Measurements from ENCODE around the gene SPOCD1.

Gene SPOCD1

GRCh38 chr1:31801458-31801857 is 14.4 kb downstream of the SPOCD1 start:
- DNase-seq (ENCODE audit: low read depth), result no peak
- no peak for TF ChIP-seq CTCF (IDR thresholded peaks at IDR 0.05; ENCODE audit: low read length, missing control alignments)
- no peak overlapping the region for H3K4me3 ChIP-seq (replicated peaks; ENCODE audit: low read depth, low read length)

GRCh38 chr1:31800674-31800967 is 15.2 kb downstream of the SPOCD1 start:
- TF ChIP-seq CTCF (IDR thresholded peaks at IDR 0.05; ENCODE audit: low read length, missing control alignments), result no peak
- no peak overlapping the region for H3K4me3 ChIP-seq (replicated peaks; ENCODE audit: low read depth, low read length)
- DNase-seq (ENCODE audit: low read depth), result no peak

- no peak for DNase-seq (ENCODE audit: low read depth)
- no peak for TF ChIP-seq CTCF (IDR thresholded peaks at IDR 0.05; ENCODE audit: low read length, missing control alignments)
- H3K4me3 ChIP-seq (replicated peaks; ENCODE audit: low read depth, low read length), result no peak overlapping the region
These were observed 15.7 kb downstream of the SPOCD1 start for GRCh38 chr1:31799895-31800673.

GRCh38 chr1:31799196-31799894 is 16.5 kb downstream of the SPOCD1 start:
- DNase-seq (ENCODE audit: low read depth), result no peak
- TF ChIP-seq CTCF (IDR thresholded peaks at IDR 0.05; ENCODE audit: low read length, missing control alignments), result no peak
- no peak overlapping the region for H3K4me3 ChIP-seq (replicated peaks; ENCODE audit: low read depth, low read length)

GRCh38 chr1:31798433-31799195 is 17.2 kb downstream of the SPOCD1 start:
- peak overlapping the region; percentile 51 for H3K4me3 ChIP-seq (replicated peaks; ENCODE audit: low read depth, low read length)
- DNase-seq (ENCODE audit: low read depth), result peak; percentile 75
- TF ChIP-seq CTCF (IDR thresholded peaks at IDR 0.05; ENCODE audit: low read length, missing control alignments), result no peak

- no peak for DNase-seq (ENCODE audit: low read depth)
- TF ChIP-seq CTCF (IDR thresholded peaks at IDR 0.05; ENCODE audit: low read length, missing control alignments), result no peak
These were observed 17.8 kb downstream of the SPOCD1 start for GRCh38 chr1:31798086-31798432.

More at GRCh38 chr1:31798086-31798432, 17.8 kb downstream of the SPOCD1 start:
- peak overlapping the region; percentile 51 for H3K4me3 ChIP-seq (replicated peaks; ENCODE audit: low read depth, low read length)
